ENCODE measurements around the gene TCF7L1. TPM values are rescaled to one million over a fixed set of nuclear protein-coding genes. Genes with fewer than 3 reads are reported as not detected.

TCF7L1 gene
- polyA plus RNA-seq, 3 donors, result 0.05 to 0.09 TPM; not detected in 1

GRCh38 chr2:85166021-85166420, 32.8 kb downstream of the TCF7L1 start:
- Histone ChIP-seq H3K27ac (ENCODE audit: low read depth in 1 of 2, low read length in 2 of 2) (no peak overlapping the region), H3K4me3 (replicated peaks in 1 of 3; ENCODE audit: low read depth in 2 of 3, low read length in 3 of 3) (no peak overlapping the region), H3K27me3 (ENCODE audit: control insufficient read depth in 2 of 2, insufficient read depth in 2 of 2, low read length in 2 of 2) (no peaks in the 10 kb centered on the region), H4K20me1 (ENCODE audit: insufficient read depth, low read length) (no peaks in the 10 kb centered on the region), H3K4me2 (replicated peaks; ENCODE audit: extremely low read depth, low read length, poor library complexity, severe bottlenecking) (no peak overlapping the region), H3K4me1 (ENCODE audit: control insufficient read depth in 1 of 2, insufficient read depth in 2 of 2, low read length in 2 of 2) (peaks cover 0 to 6% of the 10 kb centered on the region in 2 donors), H3K36me3 (replicated peaks in 1 of 2; ENCODE audit: control insufficient read depth in 1 of 2, insufficient read depth in 2 of 2, low read length in 2 of 2) (no peaks in the 10 kb centered on the region), H2AFZ (ENCODE audit: insufficient read depth, low read depth, low read length, poor library complexity, severe bottlenecking) (no peak overlapping the region), H3K79me2 (ENCODE audit: insufficient read depth, low read length) (no peaks in the 10 kb centered on the region), H3K9me3 (replicated peaks in 1 of 2; ENCODE audit: control insufficient read depth in 1 of 2, insufficient read depth in 1 of 2, low read length in 2 of 2) (no peaks in the 10 kb centered on the region), H3K9ac (ENCODE audit: insufficient read depth, low read length, poor library complexity, severe bottlenecking) (no peak overlapping the region)
- no peak for TF ChIP-seq CTCF (IDR thresholded peaks at IDR 0.05)
- peaks cover 0 to 6% (median under 1%) of the 10 kb centered on the region in 7 donors for H3K9me3 Mint-ChIP-seq
- no peaks in the 10 kb centered on the region for H3K36me3 Mint-ChIP-seq
- H3K27me3 Mint-ChIP-seq (ENCODE audit: low read depth in 3 of 3), result peaks cover 0 to 4% (median 1%) of the 10 kb centered on the region in 3 donors
- intact Hi-C loops (cut with micrococcal nuclease), result no loop called here
- 100% methylated on average over 1 of the region's 1 CpG for WGBS (ENCODE audit: insufficient coverage)
- H3K4me1 Mint-ChIP-seq, result peaks cover 14% of the 10 kb centered on the region
- H3K27ac Mint-ChIP-seq, result no peak overlapping the region
- H3K4me3 Mint-ChIP-seq, result no peak overlapping the region
- no peak for DNase-seq

GRCh38 chr2:85167479-85167878, 34.3 kb downstream of the TCF7L1 start:
- Mint-ChIP-seq H3K27me3 (ENCODE audit: low read depth in 3 of 3) (peaks cover 0 to 2% (median 1%) of the 10 kb centered on the region in 3 donors), H3K4me3 (no peak overlapping the region), H3K4me1 (peaks cover 14% of the 10 kb centered on the region), H3K36me3 (no peaks in the 10 kb centered on the region), H3K9me3 (peaks cover 0 to 11% (median 5%) of the 10 kb centered on the region in 7 donors), H3K27ac (no peak overlapping the region)
- WGBS (ENCODE audit: insufficient coverage), result 100% methylated on average over 9 of the region's 10 CpGs
- Histone ChIP-seq H3K9ac (ENCODE audit: insufficient read depth, low read length, poor library complexity, severe bottlenecking) (no peak overlapping the region), H3K4me1 (ENCODE audit: control insufficient read depth in 1 of 2, insufficient read depth in 2 of 2, low read length in 2 of 2) (peaks cover 0 to 6% of the 10 kb centered on the region in 2 donors), H3K36me3 (replicated peaks in 1 of 2; ENCODE audit: control insufficient read depth in 1 of 2, insufficient read depth in 2 of 2, low read length in 2 of 2) (no peaks in the 10 kb centered on the region), H4K20me1 (ENCODE audit: insufficient read depth, low read length) (no peaks in the 10 kb centered on the region), H2AFZ (ENCODE audit: insufficient read depth, low read depth, low read length, poor library complexity, severe bottlenecking) (no peak overlapping the region), H3K4me2 (replicated peaks; ENCODE audit: extremely low read depth, low read length, poor library complexity, severe bottlenecking) (no peak overlapping the region), H3K27me3 (ENCODE audit: control insufficient read depth in 2 of 2, insufficient read depth in 2 of 2, low read length in 2 of 2) (no peaks in the 10 kb centered on the region), H3K27ac (ENCODE audit: low read depth in 1 of 2, low read length in 2 of 2) (no peak overlapping the region), H3K79me2 (ENCODE audit: insufficient read depth, low read length) (no peaks in the 10 kb centered on the region), H3K9me3 (replicated peaks in 1 of 2; ENCODE audit: control insufficient read depth in 1 of 2, insufficient read depth in 1 of 2, low read length in 2 of 2) (peaks cover 0 to 7% of the 10 kb centered on the region in 2 donors), H3K4me3 (replicated peaks in 1 of 3; ENCODE audit: low read depth in 2 of 3, low read length in 3 of 3) (no peak overlapping the region)
- no peak for TF ChIP-seq CTCF (IDR thresholded peaks at IDR 0.05)
- no peak for DNase-seq
- intact Hi-C loops (cut with micrococcal nuclease), result no loop called here

Measured in CD14-positive monocyte (primary cell).